ENCODE data around the gene RAP2A.

The RAP2A gene

DNA sequence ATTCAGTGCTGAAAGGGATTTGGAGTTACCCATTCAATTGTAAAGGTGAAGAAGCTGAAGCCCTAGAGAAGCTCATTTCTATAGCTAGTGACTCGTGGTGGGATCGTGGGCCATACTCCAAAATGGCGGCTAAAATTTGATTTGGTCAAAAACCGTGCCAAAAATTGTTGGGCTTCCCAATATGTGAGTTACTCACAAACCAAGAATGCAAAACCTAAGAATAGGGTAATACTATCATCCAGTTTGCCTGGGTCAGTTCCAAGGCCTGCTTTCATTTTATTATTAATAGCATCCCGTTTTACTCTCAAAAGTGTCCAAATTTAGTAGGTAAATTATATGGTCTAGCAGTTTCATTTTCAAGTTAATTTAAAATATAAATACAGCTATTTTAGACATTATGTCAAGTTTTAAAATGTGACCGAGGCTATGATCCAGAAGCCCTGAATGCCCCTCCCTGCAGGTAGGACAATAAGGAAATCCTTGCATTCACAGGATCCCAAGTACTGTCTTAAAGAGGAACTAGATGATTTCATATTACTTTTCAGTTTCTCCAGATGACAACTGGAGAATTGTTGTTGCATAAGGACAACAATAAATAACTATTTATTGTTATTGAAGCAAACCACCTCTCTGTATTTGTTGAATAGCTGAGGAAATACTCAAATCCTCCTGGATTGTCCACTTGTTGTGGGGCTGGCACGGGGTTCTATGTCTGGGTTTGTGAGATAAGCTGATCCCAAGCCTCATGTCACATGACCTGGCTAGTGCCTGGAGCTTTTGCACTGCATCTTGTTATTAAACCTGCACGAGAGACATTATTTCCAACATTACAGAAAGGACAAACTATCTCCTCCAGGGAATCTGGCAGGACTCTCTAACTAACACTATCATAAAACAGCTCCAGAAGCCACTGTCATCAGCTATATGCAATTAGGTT, 11.6 kb upstream of the RAP2A start:
- DNase-seq (ENCODE audit: low spot score) = no peak

DNA sequence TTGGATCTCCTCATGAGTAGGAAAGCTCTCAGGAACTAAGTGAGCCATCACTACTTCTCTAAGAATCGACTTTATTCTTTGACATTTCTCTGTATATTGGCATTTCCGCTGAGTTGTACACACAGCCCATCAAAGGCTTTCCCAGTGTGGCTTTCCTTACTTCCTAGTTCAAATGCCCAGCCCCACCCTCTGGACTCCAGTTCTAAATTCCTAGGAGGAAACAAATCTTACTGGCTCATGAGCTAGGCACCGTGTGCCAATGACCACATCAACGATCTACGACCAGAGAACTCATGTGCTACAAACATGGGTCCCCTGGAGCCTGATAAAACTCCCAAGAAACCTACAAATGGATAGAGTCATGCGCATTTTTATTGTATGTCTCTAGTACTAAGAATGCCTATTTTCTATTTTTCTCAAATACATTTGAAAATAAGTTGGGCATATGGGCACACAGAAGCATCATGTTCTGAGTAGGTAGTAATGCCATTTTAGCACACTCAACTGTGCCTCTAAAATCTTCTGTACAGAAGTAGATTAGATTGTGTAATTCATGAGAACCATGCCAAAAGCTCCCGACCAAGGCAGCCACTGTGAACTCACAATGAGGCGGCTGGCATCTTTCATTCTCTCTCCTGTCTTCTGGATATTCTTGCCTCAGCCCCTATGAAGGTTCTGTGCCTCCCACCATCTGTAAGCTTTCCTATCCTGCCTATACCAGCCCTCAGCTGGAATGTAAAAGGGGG, 10.5 kb upstream of the RAP2A start:
- no peak for DNase-seq (ENCODE audit: low spot score)

GRCh38 chr13:97425590-97425989, 8.4 kb upstream of the RAP2A start:
- no peak for DNase-seq (ENCODE audit: low spot score)

DNA sequence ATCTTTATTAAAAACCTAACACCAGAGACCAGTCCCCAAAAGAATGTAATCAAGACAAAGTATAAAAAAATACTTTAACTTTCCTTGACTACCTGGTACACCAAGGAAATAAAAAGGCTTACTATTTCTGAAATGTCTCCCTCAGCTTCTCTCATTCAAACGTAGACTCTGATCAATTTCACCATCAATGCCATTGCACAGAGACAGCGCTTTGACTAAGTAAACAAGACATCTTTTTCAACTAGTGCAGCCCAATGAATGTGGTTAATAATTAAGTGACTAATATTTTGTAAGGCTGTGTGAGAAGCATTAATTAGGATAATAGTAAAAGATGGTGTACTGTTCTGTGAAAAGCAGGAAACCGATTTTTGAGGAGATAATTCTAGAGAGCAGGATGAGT, 7.3 kb upstream of the RAP2A start:
- DNase-seq (ENCODE audit: low spot score) = no peak

- no peak for DNase-seq (ENCODE audit: low spot score)
Measured at GRCh38 chr13:97429681-97430081, 4.3 kb upstream of the RAP2A start.

- DNase-seq (ENCODE audit: low spot score) = no peak
Measured at GRCh38 chr13:97430296-97430695, 3.7 kb upstream of the RAP2A start.

- DNase-seq (ENCODE audit: low spot score) = no peak
Measured at GRCh38 chr13:97431171-97431764, 2.7 kb upstream of the RAP2A start.

DNA sequence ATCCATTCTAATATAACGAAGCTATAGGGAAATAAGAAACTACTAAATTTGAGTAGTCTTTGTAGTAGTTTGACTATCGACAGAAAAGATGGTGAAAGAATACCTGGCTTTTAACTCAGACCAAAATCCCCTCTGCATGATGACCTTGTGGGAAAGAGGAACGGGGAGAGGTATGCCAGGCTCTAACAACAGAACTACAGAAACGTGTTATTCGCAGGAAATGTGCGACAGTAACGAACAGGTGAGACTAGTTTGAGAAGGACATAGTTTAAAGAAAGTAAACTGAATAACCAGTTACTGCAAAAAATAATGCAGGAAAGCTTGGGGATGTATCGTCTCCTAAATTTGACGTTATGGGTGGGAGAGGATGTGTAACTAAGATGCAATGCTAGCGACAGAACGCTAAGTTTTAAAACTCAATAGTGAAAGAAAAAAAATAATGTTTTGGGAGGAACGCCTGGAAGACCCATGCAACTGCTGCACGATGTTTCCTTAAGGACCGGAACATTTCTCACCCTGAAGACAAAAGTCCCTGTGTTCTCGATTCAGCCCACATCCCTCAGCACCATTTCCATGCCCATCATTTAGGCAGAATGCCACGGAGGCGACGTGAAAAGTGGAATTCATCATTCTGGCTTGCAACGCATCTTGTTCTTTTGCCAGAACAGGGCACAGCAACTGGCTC, 1.6 kb upstream of the RAP2A start:
- no peak for DNase-seq (ENCODE audit: low spot score)

GRCh38 chr13:97432917-97433726, 847 bp upstream of the RAP2A start:
- DNase-seq (ENCODE audit: low spot score) = peak; percentile 99

DNA sequence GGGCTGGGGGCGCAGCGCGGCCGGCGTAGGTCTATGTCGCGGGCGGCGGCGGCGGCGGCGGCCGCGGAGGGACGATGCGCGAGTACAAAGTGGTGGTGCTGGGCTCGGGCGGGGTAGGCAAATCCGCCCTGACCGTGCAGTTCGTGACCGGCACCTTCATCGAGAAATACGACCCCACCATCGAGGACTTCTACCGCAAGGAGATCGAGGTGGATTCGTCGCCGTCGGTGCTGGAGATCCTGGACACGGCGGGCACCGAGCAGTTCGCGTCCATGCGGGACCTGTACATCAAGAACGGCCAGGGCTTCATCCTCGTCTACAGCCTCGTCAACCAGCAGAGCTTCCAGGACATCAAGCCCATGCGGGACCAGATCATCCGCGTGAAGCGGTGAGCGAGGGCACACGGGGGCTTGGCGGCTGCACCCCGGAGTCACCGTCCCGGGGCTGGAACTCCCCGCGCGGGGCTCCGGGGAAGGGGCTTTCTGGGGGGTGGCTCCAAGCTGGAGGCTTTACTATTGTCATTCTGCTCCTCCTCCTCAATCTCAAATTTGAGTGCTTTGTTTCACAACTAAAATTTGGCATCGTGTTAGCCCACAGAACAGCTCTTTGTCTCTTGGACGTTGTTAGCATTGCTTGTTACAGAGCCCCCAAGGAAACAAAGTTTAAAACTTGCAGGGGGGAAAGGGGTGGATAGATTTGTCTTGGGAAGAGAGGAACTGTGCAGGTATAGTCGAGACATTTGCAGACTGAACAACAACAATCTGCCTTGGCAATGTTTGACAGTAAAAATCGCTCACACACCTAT, 630 bp downstream of the RAP2A start:
- DNase-seq (ENCODE audit: low spot score) = peak; percentile 28

DNA sequence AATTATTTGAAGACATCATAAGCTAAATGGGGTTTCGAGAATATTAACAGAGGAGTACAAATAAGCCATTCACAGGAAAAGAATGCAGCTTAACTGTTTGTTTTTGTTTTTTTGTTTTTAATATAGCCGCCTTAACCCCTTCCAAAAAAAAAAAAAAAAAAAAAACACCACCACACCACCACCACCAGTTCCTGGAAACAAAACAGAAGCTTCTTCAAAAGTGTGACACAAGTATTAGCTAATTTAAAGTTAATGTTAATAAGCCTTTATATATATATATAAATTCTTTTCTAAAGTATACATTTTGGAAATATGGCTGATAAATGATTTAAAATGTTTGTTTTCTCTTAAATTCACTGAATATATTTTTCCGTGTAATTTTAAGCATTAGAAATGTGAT, 1.4 kb downstream of the RAP2A start:
- DNase-seq (ENCODE audit: low spot score) = no peak

GRCh38 chr13:97435794-97436193, 1.8 kb downstream of the RAP2A start:
- no peak for DNase-seq (ENCODE audit: low spot score)

DNA sequence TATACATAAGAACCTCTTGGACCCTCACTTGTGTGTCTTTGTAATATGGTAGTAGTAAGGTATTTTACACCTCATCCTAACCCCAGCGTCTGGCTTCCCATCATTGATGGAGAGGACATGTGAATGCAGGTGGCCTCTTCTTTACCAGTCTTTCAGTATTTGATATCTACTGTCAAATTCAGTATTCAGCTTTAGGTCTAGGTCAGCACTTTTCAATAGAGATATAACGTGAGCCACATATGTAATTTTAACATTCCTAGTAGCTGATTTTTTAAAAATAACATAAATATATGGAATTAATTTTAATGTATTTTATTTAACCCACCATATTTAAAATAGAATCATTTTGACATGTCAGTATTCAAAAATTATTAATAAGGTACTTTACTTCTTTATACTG, 2.9 kb downstream of the RAP2A start:
- DNase-seq (ENCODE audit: low spot score) = no peak

DNA sequence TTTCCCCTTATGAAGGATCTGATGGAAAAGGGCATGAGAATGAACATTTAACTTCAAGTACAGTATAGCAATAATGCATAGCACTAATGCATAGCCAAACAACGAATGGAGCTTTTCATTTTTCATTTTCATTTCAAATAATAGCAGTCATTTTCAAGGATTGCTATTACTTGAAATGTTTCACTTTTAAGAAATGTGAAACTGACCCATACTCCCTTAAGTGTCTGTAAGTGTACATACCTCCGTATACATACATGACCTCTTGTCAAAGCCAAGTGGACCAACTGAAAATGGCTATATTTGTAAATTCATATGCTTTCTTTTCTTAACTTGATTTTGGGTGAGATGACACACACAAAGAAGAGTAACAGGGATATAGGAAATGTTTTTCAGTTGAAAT, 3.8 kb downstream of the RAP2A start:
- DNase-seq (ENCODE audit: low spot score) = no peak

- DNase-seq (ENCODE audit: low spot score) = no peak
Measured at GRCh38 chr13:97438856-97439595, 5.1 kb downstream of the RAP2A start.

DNA sequence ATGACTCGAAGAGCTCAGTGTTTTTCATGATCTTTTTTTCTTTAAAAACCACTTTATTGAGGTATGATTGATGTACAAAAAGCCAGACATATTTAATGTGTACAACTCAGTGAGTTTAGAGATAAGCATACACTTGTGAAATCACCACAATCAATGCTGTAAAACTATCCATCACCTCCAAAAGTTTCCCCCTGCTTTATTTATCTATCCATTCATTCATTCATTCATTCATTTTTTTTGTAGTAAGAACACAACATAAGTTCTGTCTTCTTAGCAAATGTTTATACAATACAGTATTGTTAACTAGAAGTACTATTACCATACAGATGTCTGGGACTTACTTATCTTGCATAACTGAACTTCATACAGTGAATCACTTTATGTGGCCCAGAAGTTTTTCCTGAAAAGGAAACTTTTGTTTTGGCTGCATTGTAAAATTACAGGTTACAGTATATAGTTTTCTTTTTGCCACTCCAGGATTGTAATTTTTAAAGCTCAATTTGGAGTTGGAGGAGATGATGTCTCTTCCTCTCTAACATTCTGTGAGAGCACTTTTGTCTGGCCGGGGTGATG, 6.7 kb downstream of the RAP2A start:
- no peak for DNase-seq (ENCODE audit: low spot score)

DNA sequence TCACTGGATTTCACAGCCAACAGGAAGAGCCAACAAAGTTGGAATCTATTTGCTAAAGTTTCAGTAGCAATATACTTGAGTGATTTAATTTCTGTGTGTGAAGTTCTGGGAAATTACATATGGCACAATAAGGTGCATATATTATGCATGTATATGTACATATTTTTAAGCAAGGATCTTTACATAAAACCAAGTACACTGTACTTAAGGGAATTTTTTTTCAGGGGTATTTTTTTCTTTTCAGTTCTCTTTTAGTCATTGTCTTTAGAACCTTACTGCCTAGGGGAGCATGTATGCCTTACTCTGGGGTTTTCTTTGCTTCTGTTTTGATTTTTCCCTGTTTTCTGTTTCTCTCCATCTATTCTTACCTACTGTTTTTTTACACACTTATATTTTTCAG, 7.4 kb downstream of the RAP2A start:
- DNase-seq (ENCODE audit: low spot score) = no peak

- no peak for DNase-seq (ENCODE audit: low spot score)
Measured at GRCh38 chr13:97445522-97446187, 11.7 kb downstream of the RAP2A start.

DNA sequence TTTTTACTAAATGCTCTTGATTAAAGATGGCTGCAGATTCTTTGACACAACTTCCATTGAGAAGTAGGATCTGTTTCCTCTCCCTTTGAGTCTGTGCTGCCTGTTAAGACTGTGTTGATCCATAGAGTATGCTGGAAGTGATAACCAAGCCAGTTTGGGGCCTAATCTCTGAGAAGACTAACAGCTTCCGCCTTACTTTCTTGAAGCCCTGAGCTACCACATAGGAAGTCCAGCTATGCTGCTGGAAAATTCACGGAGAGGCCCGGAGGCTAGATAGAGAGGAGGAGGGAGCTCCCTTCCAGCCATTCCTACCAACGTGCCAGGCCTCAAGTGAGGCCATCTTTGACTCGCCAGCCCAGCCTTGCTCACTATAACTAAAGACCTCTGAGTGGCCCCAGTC, 12.5 kb downstream of the RAP2A start:
- DNase-seq (ENCODE audit: low spot score) = no peak

Measured in CD4-positive, alpha-beta T cell treated with Interleukin-15 for 4 hours (primary cell).